Naive B cell (primary cell): ENCODE results near the gene ASB8. TPM values are rescaled to one million over a fixed set of nuclear protein-coding genes. Genes with fewer than 3 reads are reported as not detected.
A peak's percentile ranks its signal among the peaks of the same experiment; 100 is the strongest.
"Not testable (repeated sequence)": the region's sequence is repeated elsewhere in the genome, so short reads cannot be mapped to it uniquely, and the experiment has no call there.

Experiments used
- ATAC-seq, 2 donors: fragments of 150-1000 bp; cut with Tn5 transposase; 2 replicates each; pipeline ENCODE4 v1.10.0; 2021; ENCODE audit warnings: low read depth in 2 of 2, mild to moderate bottlenecking in 2 of 2, moderate library complexity in 2 of 2
- DNase-seq: peaks from one replicate; pipeline ENCODE4 v3.0.0; 2022
- H3K27ac Mint-ChIP-seq, 6 donors: one replicate each; pipeline ENCODE4 v1.8.0; 2020 to 2022; ENCODE audit warnings: mild to moderate bottlenecking in 6 of 6, mixed read lengths in 6 of 6, moderate library complexity in 5 of 6, inconsistent platforms in 2 of 6
- H3K27me3 Mint-ChIP-seq, 3 donors: one replicate each; pipeline ENCODE4 v1.8.0; 2021 to 2022; ENCODE audit warnings: mixed read lengths in 3 of 3, mild to moderate bottlenecking in 1 of 3
- H3K36me3 Mint-ChIP-seq, 2 donors: one replicate each; pipeline ENCODE4 v1.8.0; 2020 to 2022; ENCODE audit warnings: mixed read lengths in 2 of 2, inconsistent platforms in 1 of 2, mild to moderate bottlenecking in 1 of 2
- H3K4me1 Mint-ChIP-seq, 3 donors: one replicate each; pipeline ENCODE4 v1.8.0; 2020 to 2022; ENCODE audit warnings: mixed read lengths in 3 of 3, inconsistent platforms in 1 of 3, mild to moderate bottlenecking in 1 of 3, moderate library complexity in 1 of 3
- H3K4me3 Mint-ChIP-seq, 8 donors: one replicate each; pipeline ENCODE4 v1.8.0; 2020 to 2022; ENCODE audit warnings: mild to moderate bottlenecking in 8 of 8, mixed read lengths in 8 of 8, moderate library complexity in 8 of 8, inconsistent platforms in 2 of 8
- H3K9me3 Mint-ChIP-seq, 7 donors: one replicate each; pipeline ENCODE4 v1.8.0; 2020 to 2022; ENCODE audit warnings: mixed read lengths in 7 of 7, mild to moderate bottlenecking in 5 of 7, inconsistent platforms in 2 of 7, moderate library complexity in 1 of 7
- polyA plus RNA-seq, 6 donors: library from polyadenylated mRNA; unstranded; fragments of 300-500 nt; fragmentation: Illumina TruSeq; gene quantifications; one replicate each; pipeline ENCODE4 v1.2.3, GENCODE V29; 2021; ENCODE audit warnings: low read depth in 6 of 6

The ASB8 gene
- polyA plus RNA-seq, 6 donors from 2014 or later, result 62.1 to 89.5 (median 74.8) TPM

- H3K4me1 Mint-ChIP-seq, result peaks cover 15 to 25% (median 17%) of the 10 kb centered on the region in 3 donors
- peaks cover 15 to 52% (median 45%) of the 10 kb centered on the region in 3 donors for H3K27me3 Mint-ChIP-seq
- H3K36me3 Mint-ChIP-seq, result peaks cover 0 to 7% of the 10 kb centered on the region in 2 donors
- no peaks in the 10 kb centered on the region for H3K9me3 Mint-ChIP-seq
- DNase-seq, result no peak
- no peak for ATAC-seq
- H3K4me3 Mint-ChIP-seq, result peak overlapping the region in 1 of 8 donors; percentile 23
- no peak overlapping the region for H3K27ac Mint-ChIP-seq
These were observed 22.2 kb upstream of the ASB8 start for GRCh38 chr12:48179466-48179865.

- H3K4me3 Mint-ChIP-seq, result no peak overlapping the region
- peaks cover 8 to 14% (median 9%) of the 10 kb centered on the region in 3 donors for H3K4me1 Mint-ChIP-seq
- DNase-seq (no peak), ATAC-seq (no peak)
- H3K9me3 Mint-ChIP-seq, result no peaks in the 10 kb centered on the region
- H3K36me3 Mint-ChIP-seq, result peaks cover 0 to 7% of the 10 kb centered on the region in 2 donors
- H3K27me3 Mint-ChIP-seq, result peaks cover 15 to 47% (median 45%) of the 10 kb centered on the region in 3 donors
- H3K27ac Mint-ChIP-seq, result no peak overlapping the region
These were observed 20.7 kb upstream of the ASB8 start for GRCh38 chr12:48177982-48178381.

- H3K27ac Mint-ChIP-seq, result no peak overlapping the region
- H3K9me3 Mint-ChIP-seq, result no peaks in the 10 kb centered on the region
- H3K36me3 Mint-ChIP-seq, result peaks cover 0 to 7% of the 10 kb centered on the region in 2 donors
- DNase-seq (no peak), ATAC-seq (no peak)
- peaks cover 15 to 47% (median 45%) of the 10 kb centered on the region in 3 donors for H3K27me3 Mint-ChIP-seq
- no peak overlapping the region for H3K4me3 Mint-ChIP-seq
- peaks cover 0 to 5% (median 0%) of the 10 kb centered on the region in 3 donors for H3K4me1 Mint-ChIP-seq
These were observed 19.1 kb upstream of the ASB8 start for GRCh38 chr12:48176417-48176751.

- ATAC-seq (no peak), DNase-seq (no peak)
- Mint-ChIP-seq H3K27ac (no peak overlapping the region), H3K27me3 (peaks cover 11 to 41% (median 39%) of the 10 kb centered on the region in 3 donors), H3K4me3 (no peak overlapping the region), H3K9me3 (no peaks in the 10 kb centered on the region), H3K4me1 (peaks cover 0 to 5% (median 0%) of the 10 kb centered on the region in 3 donors), H3K36me3 (peaks cover 0 to 2% of the 10 kb centered on the region in 2 donors)
These were observed 18.5 kb upstream of the ASB8 start for GRCh38 chr12:48175613-48176416.

GRCh38 chr12:48169011-48169410 lies 11.7 kb upstream of the ASB8 start:
- H3K9me3 Mint-ChIP-seq, result no peaks in the 10 kb centered on the region
- ATAC-seq, result no peak
- H3K27ac Mint-ChIP-seq, result no peak overlapping the region
- no peak for DNase-seq
- H3K4me3 Mint-ChIP-seq, result peak overlapping the region in 1 of 8 donors; percentile 68
- H3K4me1 Mint-ChIP-seq, result peaks cover 0 to 5% (median 5%) of the 10 kb centered on the region in 3 donors
- H3K27me3 Mint-ChIP-seq, result peaks cover 10 to 17% (median 12%) of the 10 kb centered on the region in 3 donors
- no peaks in the 10 kb centered on the region for H3K36me3 Mint-ChIP-seq

- Mint-ChIP-seq H3K27ac (no peak overlapping the region), H3K36me3 (no peaks in the 10 kb centered on the region), H3K4me3 (no peak overlapping the region), H3K4me1 (peaks cover 0 to 5% (median 5%) of the 10 kb centered on the region in 3 donors), H3K27me3 (peaks cover 20 to 34% (median 26%) of the 10 kb centered on the region in 3 donors), H3K9me3 (no peaks in the 10 kb centered on the region)
- peak; percentile 72 to 81 for ATAC-seq
- DNase-seq, result peak; percentile 60
These were observed 8.0 kb upstream of the ASB8 start for GRCh38 chr12:48165089-48165981.

GRCh38 chr12:48164451-48164850 lies 7.1 kb upstream of the ASB8 start:
- Mint-ChIP-seq H3K4me1 (peaks cover 0 to 5% (median 5%) of the 10 kb centered on the region in 3 donors), H3K4me3 (no peak overlapping the region), H3K36me3 (no peaks in the 10 kb centered on the region), H3K27ac (no peak overlapping the region), H3K27me3 (peaks cover 20 to 34% (median 26%) of the 10 kb centered on the region in 3 donors), H3K9me3 (no peaks in the 10 kb centered on the region)
- ATAC-seq (no peak), DNase-seq (no peak)

- Mint-ChIP-seq H3K9me3 (no peaks in the 10 kb centered on the region), H3K27ac (no peak overlapping the region), H3K36me3 (no peaks in the 10 kb centered on the region), H3K27me3 (peaks cover 20 to 34% (median 26%) of the 10 kb centered on the region in 3 donors), H3K4me3 (no peak overlapping the region), H3K4me1 (peaks cover under 1 to 9% (median 5%) of the 10 kb centered on the region in 3 donors)
- ATAC-seq, result no peak
- no peak for DNase-seq
These were observed 5.9 kb upstream of the ASB8 start for GRCh38 chr12:48163150-48163747.

- H3K4me3 Mint-ChIP-seq, result peak overlapping the region in 1 of 8 donors; percentile 60
- H3K27me3 Mint-ChIP-seq, result peaks cover 13 to 26% (median 20%) of the 10 kb centered on the region in 3 donors
- peaks cover 15 to 30% (median 20%) of the 10 kb centered on the region in 3 donors for H3K4me1 Mint-ChIP-seq
- H3K36me3 Mint-ChIP-seq, result no peaks in the 10 kb centered on the region
- H3K9me3 Mint-ChIP-seq, result no peaks in the 10 kb centered on the region
- no peak for DNase-seq
- no peak for ATAC-seq
- H3K27ac Mint-ChIP-seq, result peak overlapping the region in 1 of 6 donors; percentile 26
These were observed 3.5 kb upstream of the ASB8 start for GRCh38 chr12:48160807-48161206.

GRCh38 chr12:48160046-48160445 lies 2.7 kb upstream of the ASB8 start:
- peaks cover 13 to 26% (median 24%) of the 10 kb centered on the region in 3 donors for H3K4me1 Mint-ChIP-seq
- no peaks in the 10 kb centered on the region for H3K9me3 Mint-ChIP-seq
- DNase-seq (no peak), ATAC-seq (no peak)
- no peak overlapping the region for H3K27ac Mint-ChIP-seq
- H3K27me3 Mint-ChIP-seq, result peaks cover 10 to 18% (median 17%) of the 10 kb centered on the region in 3 donors
- no peaks in the 10 kb centered on the region for H3K36me3 Mint-ChIP-seq
- H3K4me3 Mint-ChIP-seq, result no peak overlapping the region

GRCh38 chr12:48157889-48158370 lies 615 bp upstream of the ASB8 start:
- H3K4me1 Mint-ChIP-seq, result peaks cover 25 to 38% (median 35%) of the 10 kb centered on the region in 3 donors
- ATAC-seq (no peak), DNase-seq (no peak)
- H3K4me3 Mint-ChIP-seq, result peak overlapping the region; percentile 95 to 99 (median 98)
- H3K9me3 Mint-ChIP-seq, result no peaks in the 10 kb centered on the region
- H3K27ac Mint-ChIP-seq, result peak overlapping the region; percentile 93 to 98 (median 97)
- H3K36me3 Mint-ChIP-seq, result peaks cover 7% of the 10 kb centered on the region in 2 donors
- peaks cover 2 to 12% (median 8%) of the 10 kb centered on the region in 3 donors for H3K27me3 Mint-ChIP-seq

- peak overlapping the region in 5 of 6 donors; percentile 70 to 97 (median 86) for H3K27ac Mint-ChIP-seq
- no peaks in the 10 kb centered on the region for H3K9me3 Mint-ChIP-seq
- no peak for ATAC-seq
- peaks cover 8% of the 10 kb centered on the region in 2 donors for H3K36me3 Mint-ChIP-seq
- peak overlapping the region; percentile 95 to 99 (median 98) for H3K4me3 Mint-ChIP-seq
- H3K27me3 Mint-ChIP-seq, result peaks cover 0 to 8% (median 6%) of the 10 kb centered on the region in 3 donors
- DNase-seq, result no peak
- H3K4me1 Mint-ChIP-seq, result peaks cover 26 to 38% (median 35%) of the 10 kb centered on the region in 3 donors
These were observed 680 bp downstream of the ASB8 start for GRCh38 chr12:48156652-48157017.

GRCh38 chr12:48155786-48156185 lies 1.5 kb downstream of the ASB8 start:
- peaks cover 27 to 38% (median 35%) of the 10 kb centered on the region in 3 donors for H3K4me1 Mint-ChIP-seq
- peak overlapping the region in 6 of 8 donors; percentile 95 to 99 (median 98) for H3K4me3 Mint-ChIP-seq
- H3K9me3 Mint-ChIP-seq, H3K27me3 Mint-ChIP-seq, ATAC-seq, DNase-seq: not testable (repeated sequence)
- peak overlapping the region in 1 of 6 donors; percentile 95 for H3K27ac Mint-ChIP-seq
- peaks cover 10 to 13% of the 10 kb centered on the region in 2 donors for H3K36me3 Mint-ChIP-seq
